OCI-M1 (cell line): ENCODE measurements around the gene RBKS.
"Not testable (repeated sequence)": the region's sequence is repeated elsewhere in the genome, so short reads cannot be mapped to it uniquely, and the experiment has no call there.

Experiments used
- DNase-seq: peaks from one replicate; lab custom pipeline; 2025; lab: John Stamatoyannopoulos, UW

RBKS gene

GRCh38 chr2:27873091-27873490, 17.1 kb downstream of the RBKS start:
- DNase-seq, result no peak

DNA sequence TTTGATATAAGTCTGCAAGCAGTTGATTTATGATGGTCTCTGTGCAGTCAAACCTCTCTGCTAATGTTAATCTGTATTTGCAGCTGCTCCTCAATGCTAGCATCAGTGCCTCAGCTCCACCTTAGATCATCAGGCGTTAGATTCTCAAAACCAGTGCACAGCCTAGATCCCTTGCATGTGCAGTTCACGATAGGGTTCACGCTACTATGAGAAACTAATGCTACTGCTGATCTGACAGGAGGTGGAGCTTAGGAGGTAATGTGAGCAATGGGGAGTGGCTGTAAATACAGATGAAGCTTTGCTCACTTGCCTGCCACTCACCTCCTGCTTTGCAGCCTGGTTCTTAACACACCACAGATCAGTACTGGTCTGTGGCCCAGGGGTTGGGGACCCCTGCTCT, 18.4 kb downstream of the RBKS start:
- peak; percentile 67 for DNase-seq

- no peak for DNase-seq
Observed at GRCh38 chr2:27870724-27871123, 19.5 kb downstream of the RBKS start.

DNA sequence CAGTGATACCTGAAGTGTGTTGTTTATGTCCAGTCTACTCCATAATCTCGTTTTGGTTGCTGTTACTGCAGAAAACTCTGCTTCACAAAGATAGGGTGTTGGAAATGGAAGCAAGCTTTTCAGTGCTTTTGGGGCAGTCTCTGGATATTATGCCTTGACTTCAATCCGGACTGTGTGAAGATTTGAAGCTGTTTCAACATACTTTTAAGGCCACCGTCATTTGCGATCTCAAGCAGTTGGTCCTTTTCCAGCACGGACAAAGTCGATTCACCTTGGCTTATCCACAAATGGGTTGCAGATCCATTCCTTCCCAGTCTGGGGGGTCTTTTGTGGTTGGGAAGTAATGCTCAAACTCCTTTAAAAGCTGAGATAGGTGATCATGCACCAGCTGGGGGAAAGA, 20.4 kb downstream of the RBKS start:
- DNase-seq, result no peak

DNA sequence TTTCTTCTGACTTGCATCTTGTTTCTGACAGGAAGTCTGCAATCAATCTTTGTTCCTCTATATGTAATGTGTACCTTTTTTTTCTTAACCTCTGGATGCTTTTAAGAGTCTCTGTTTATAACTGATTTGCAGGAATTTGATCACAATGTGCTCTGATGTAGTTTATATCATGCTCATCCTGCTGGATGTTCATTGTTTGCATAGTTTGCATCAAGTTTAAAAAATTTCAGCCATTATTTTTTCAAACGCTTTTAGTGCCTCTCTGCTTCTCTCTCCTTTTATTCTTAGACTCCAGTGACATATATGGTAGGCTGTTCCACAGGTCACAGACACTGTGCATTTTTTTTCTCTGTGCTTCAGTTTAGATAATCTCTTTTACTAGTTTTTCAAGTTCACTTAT, 23.9 kb downstream of the RBKS start:
- DNase-seq, result no peak

GRCh38 chr2:27863955-27864354, 26.2 kb downstream of the RBKS start:
- DNase-seq, result not testable (repeated sequence)

- DNase-seq, result no peak
Observed at GRCh38 chr2:27863146-27863545, 27.0 kb downstream of the RBKS start.

- DNase-seq, result no peak
Observed at GRCh38 chr2:27860111-27860510, 30.1 kb downstream of the RBKS start.

DNA sequence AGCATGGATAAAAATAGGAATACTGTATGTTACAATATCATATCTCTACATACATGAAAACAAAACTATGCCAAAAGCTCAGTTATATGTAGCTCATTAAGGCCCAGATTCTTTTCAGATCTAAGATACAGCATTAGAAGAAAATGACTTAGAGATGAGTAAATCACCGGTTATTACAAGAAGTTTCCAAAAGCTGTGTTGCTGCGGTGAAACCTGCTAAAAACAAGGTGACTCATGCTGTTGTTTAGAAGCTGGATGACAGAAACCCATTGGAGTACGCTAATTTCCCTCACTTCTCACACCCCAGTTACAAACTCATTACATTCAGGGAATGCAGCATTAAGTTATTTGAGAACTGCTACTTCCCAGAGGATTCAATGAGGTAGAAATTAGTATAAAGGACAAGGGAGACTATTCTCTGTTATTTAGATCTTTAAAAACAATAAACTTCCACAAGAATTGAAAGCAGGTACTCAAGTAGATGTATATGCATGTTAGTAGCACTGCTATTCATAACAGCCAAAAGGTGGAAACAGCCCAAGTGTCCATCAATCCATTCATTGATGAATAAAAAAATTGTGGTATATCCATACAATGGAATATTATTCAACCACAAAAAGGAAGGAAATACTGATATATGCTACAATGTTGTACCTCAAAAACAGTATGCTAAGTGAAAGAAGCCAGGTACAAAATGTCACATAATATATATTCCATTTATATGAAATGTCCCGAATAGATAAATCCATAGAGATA, 32.6 kb downstream of the RBKS start:
- DNase-seq, result no peak

DNA sequence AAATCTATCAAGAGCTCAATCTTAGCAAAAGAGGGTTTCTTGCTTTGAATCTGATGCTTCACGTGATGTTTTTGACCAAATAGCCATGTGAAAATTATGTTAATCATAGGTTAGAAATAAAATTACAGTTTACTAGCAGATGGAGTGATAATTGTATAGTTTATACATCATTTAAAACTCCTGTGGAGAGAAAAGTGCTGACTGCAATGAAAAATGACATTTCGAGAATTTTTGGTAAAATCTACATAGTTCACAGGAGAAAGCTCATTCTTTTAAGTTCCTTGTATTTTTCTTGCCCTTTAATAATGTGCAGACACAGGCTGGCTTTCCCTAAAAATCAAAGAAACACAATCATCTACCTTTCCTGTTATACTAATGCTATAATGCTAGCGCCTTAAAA, 33.2 kb downstream of the RBKS start:
- DNase-seq, result no peak

DNA sequence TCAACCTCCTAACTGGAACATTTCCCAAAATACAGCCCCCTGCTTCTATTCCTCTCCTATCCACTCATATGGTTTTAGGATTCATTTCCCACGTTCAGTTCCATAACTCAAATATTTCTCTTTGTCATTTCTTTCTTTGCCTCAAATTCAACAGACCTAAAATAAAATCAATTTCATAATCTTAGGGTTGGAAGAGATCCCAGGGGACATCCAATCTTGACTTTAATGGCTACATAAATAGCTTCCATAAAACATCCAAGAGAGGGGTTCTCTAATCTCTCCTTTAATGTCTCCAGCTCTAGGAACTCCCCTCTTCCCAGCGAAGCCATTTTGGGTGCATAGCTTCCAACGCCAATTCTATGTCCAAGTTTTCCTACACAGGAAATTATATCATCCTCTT, 33.8 kb downstream of the RBKS start:
- DNase-seq, result no peak

DNA sequence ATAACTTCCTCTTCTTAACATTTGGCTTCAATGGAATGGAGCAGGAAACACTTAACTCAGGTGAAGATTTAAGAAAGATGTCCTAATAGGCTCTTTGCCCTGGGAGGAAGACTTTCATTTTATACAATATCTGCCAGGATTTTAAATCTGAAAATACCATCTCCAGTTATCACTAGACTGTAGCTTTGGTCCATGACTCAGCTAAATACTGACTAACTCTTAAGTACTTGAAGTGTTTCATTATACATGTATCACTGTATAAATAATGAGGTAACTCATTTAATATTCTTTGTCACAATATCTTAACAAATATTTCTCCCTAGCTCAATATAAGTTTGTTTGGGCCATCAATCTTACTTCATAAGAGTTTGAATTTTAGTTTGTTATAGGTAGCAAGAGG, 34.7 kb downstream of the RBKS start:
- no peak for DNase-seq

DNA sequence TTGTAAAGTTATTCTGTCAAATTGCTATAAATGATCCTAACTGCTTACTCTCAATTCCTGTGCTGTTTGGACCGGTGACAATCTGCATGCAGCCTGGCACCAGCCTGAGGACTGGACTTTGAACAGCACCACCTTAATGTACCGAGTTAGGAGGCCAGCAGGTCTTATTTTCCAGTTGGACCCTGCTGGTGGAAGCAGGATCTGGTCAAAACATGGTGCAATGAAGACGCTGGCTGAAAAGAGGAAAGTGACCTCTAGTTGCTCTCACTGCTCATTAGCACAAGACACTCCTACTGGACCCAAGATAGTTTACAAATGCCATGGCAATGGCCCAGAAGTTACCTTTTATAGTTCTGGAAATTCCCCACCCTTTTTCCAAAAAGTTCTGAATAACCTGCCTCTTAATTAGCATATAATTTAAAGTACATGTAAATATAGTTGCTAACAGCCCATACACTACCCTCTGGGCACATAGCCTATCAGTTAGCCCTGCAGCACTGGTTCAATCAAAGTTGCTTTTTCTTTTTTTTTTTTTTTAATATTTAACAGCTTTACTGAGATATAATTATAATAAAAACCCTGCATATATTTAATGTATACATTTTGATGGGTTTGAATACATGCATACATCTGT, 35.8 kb downstream of the RBKS start:
- DNase-seq, result no peak

DNA sequence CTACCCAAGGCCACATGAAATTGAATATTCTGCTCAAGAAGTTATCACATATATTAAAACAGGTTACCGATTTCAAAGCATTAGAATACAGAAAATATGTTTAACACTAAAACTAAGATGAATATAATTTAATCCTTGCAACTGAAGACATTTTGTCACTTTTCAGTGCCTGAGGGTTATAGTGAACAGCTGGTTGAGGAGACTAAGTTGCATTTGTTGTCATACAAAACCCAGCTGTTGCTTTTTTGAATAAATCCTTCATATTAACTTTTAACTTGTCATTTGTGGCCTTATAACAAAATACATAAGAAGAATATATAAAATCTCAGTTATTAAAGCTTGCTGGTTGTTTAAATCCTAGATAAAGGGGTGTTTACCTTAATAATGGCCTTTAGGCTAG, 37.5 kb downstream of the RBKS start:
- no peak for DNase-seq

- DNase-seq, result no peak
Observed at GRCh38 chr2:27849558-27850205, 40.5 kb downstream of the RBKS start.

- no peak for DNase-seq
Observed at GRCh38 chr2:27847333-27847732, 42.9 kb downstream of the RBKS start.

- DNase-seq, result no peak
Observed at GRCh38 chr2:27844821-27845255, 45.3 kb downstream of the RBKS start.

GRCh38 chr2:27843992-27844391, 46.2 kb downstream of the RBKS start:
- DNase-seq, result no peak

DNA sequence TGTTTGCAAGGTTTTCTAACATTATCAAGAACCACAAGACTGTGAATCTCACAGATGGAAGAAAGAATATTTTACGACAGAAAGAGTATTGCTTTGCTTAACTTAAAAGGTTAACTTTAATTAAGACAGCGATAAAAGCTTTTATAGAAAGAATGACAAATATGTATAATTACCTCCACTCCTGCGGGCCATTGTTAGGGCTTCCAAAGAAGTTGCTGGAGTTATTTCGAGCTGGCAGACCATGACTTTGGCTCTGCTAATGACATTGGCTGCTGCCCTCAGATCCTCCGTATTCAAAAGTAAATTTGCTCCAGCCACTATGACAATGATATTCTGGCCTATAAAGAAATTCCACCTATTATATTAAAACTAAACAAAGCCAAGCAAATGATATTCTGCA, 47.3 kb downstream of the RBKS start:
- DNase-seq, result no peak

DNA sequence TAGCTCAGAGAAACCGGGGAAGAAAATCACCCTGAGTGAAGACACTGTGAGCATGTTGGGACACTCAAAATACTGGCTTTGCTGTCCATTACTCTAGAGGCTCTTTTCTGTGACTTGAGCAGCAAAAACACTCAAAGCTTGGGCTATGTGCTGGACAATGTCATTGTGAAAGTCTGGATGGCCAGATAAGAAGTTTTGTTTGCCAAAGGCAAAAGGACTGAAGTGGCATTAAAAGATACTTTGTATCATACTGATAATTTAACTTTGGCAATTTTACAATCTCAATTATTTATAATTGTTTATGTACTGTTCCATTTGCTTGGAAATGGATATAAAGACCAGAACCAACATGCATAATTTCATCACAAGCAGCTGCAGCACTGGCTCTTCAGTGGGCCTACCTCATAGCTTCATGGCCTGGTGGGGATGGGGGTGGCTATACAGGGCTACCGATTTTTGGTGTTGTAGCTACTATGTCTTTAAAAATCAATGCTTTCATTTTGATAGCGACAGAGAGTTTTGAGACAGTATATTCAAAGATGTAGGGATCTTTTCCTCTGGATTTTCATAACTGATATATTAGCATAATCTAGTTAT, 51.1 kb downstream of the RBKS start:
- no peak for DNase-seq

- no peak for DNase-seq
Observed at GRCh38 chr2:27838502-27838901, 51.7 kb downstream of the RBKS start.

- DNase-seq, result no peak
Observed at GRCh38 chr2:27833931-27834330, 56.3 kb downstream of the RBKS start.

GRCh38 chr2:27832396-27832795, 57.8 kb downstream of the RBKS start:
- no peak for DNase-seq
